GM18858 (cell line): Measurements from ENCODE around the gene TAC4.

Experiments used
- ATAC-seq: cut with Tn5 transposase; IDR thresholded peaks from one replicate; pipeline ENCODE4 v1.9.1; 2021; ENCODE audit not compliant: unreplicated experiment

Gene TAC4

GRCh38 chr17:49815761-49816281 lies 32.0 kb downstream of the TAC4 start:
- no peak for ATAC-seq

- no peak for ATAC-seq
Observed at GRCh38 chr17:49814781-49815529, 32.9 kb downstream of the TAC4 start.

GRCh38 chr17:49809056-49809455 lies 38.8 kb downstream of the TAC4 start:
- no peak for ATAC-seq

GRCh38 chr17:49798738-49799137 lies 49.1 kb downstream of the TAC4 start:
- no peak for ATAC-seq

- ATAC-seq = no peak
Observed at GRCh38 chr17:49798182-49798581, 49.7 kb downstream of the TAC4 start.

- ATAC-seq = no peak
Observed at GRCh38 chr17:49795372-49795771, 52.5 kb downstream of the TAC4 start.

GRCh38 chr17:49793309-49793708 lies 54.6 kb downstream of the TAC4 start:
- no peak for ATAC-seq

GRCh38 chr17:49789243-49789578 lies 58.7 kb downstream of the TAC4 start:
- ATAC-seq = no peak

GRCh38 chr17:49788478-49789242 lies 59.2 kb downstream of the TAC4 start, which contains the start of gene KAT7:
TSS of gene KAT7 (plus strand) at chr17:49788681. CDS start at chr17:49788835, 154 bp downstream.
- ATAC-seq = peak; percentile 79
